Measurements from ENCODE around the gene METTL26. TPM values are rescaled to one million over a fixed set of nuclear protein-coding genes. Genes with fewer than 3 reads are reported as not detected.
A peak's percentile ranks its signal among the peaks of the same experiment; 100 is the strongest.

The METTL26 gene
- total and polyA plus RNA-seq, 10 of the 15 experiments (the other 5 are each of a cell fraction or from before 2014, with no cell fraction given): 5.4 to 163 (median 79.3) TPM

GRCh38 chr16:636206-637080 lies at the start of gene METTL26 (continued):
- TF ChIP-seq, protein P1, sequence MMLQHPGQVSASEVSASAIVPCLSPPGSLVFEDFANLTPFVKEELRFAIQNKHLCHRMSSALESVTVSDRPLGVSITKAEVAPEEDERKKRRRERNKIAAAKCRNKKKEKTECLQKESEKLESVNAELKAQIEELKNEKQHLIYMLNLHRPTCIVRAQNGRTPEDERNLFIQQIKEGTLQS (IDR thresholded peaks at IDR 0.05; ENCODE audit: borderline replicate concordance, extremely low read depth, low read depth, low read length): no peak
- peak; percentile 35 for TF ChIP-seq RUNX3 (IDR thresholded peaks at IDR 0.05; ENCODE audit: low read length)
- no peak for TF ChIP-seq MTA3 (IDR thresholded peaks at IDR 0.05; ENCODE audit: borderline replicate concordance, low read length)
- TF ChIP-seq ZZZ3 (IDR thresholded peaks at IDR 0.05; ENCODE audit: control insufficient read depth, insufficient read length, low read depth): no peak
- TF ChIP-seq NR2F1 (conservative IDR thresholded peaks at IDR 0.05): peak; percentile 61
- peak; percentile 96 to 99 for TF ChIP-seq BHLHE40 (IDR thresholded peaks at IDR 0.05; ENCODE audit: borderline replicate concordance in 1 of 2, low read depth in 2 of 2, low read length in 1 of 2)
- TF ChIP-seq MEF2B (IDR thresholded peaks at IDR 0.05; ENCODE audit: partially characterized antibody, poor library complexity, severe bottlenecking): no peak
- peak; percentile 90 for TF ChIP-seq SIN3A (IDR thresholded peaks at IDR 0.05; ENCODE audit: low read depth, low read length)
- no peak for TF ChIP-seq POLR2AphosphoS2 (IDR thresholded peaks at IDR 0.05; ENCODE audit: low read depth, low read length)
- TF ChIP-seq REST (IDR thresholded peaks at IDR 0.05; ENCODE audit: low read depth, low read length): no peak
- TF ChIP-seq, protein P2, sequence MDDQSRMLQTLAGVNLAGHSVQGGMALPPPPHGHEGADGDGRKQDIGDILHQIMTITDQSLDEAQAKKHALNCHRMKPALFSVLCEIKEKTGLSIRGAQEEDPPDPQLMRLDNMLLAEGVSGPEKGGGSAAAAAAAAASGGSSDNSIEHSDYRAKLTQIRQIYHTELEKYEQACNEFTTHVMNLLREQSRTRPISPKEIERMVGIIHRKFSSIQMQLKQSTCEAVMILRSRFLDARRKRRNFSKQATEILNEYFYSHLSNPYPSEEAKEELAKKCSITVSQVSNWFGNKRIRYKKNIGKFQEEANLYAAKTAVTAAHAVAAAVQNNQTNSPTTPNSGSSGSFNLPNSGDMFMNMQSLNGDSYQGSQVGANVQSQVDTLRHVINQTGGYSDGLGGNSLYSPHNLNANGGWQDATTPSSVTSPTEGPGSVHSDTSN (IDR thresholded peaks at IDR 0.05; ENCODE audit: insufficient replicate concordance, low read depth, low read length): no peak
- no peak for TF ChIP-seq YBX1 (IDR thresholded peaks at IDR 0.05)
- TF ChIP-seq, protein P3, sequence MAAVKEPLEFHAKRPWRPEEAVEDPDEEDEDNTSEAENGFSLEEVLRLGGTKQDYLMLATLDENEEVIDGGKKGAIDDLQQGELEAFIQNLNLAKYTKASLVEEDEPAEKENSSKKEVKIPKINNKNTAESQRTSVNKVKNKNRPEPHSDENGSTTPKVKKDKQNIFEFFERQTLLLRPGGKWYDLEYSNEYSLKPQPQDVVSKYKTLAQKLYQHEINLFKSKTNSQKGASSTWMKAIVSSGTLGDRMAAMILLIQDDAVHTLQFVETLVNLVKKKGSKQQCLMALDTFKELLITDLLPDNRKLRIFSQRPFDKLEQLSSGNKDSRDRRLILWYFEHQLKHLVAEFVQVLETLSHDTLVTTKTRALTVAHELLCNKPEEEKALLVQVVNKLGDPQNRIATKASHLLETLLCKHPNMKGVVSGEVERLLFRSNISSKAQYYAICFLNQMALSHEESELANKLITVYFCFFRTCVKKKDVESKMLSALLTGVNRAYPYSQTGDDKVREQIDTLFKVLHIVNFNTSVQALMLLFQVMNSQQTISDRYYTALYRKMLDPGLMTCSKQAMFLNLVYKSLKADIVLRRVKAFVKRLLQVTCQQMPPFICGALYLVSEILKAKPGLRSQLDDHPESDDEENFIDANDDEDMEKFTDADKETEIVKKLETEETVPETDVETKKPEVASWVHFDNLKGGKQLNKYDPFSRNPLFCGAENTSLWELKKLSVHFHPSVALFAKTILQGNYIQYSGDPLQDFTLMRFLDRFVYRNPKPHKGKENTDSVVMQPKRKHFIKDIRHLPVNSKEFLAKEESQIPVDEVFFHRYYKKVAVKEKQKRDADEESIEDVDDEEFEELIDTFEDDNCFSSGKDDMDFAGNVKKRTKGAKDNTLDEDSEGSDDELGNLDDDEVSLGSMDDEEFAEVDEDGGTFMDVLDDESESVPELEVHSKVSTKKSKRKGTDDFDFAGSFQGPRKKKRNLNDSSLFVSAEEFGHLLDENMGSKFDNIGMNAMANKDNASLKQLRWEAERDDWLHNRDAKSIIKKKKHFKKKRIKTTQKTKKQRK (IDR thresholded peaks at IDR 0.05; ENCODE audit: low read depth, low read length): no peak
- no peak for TF ChIP-seq KDM1A (IDR thresholded peaks at IDR 0.05; ENCODE audit: borderline replicate concordance)
- TF ChIP-seq, protein P4, sequence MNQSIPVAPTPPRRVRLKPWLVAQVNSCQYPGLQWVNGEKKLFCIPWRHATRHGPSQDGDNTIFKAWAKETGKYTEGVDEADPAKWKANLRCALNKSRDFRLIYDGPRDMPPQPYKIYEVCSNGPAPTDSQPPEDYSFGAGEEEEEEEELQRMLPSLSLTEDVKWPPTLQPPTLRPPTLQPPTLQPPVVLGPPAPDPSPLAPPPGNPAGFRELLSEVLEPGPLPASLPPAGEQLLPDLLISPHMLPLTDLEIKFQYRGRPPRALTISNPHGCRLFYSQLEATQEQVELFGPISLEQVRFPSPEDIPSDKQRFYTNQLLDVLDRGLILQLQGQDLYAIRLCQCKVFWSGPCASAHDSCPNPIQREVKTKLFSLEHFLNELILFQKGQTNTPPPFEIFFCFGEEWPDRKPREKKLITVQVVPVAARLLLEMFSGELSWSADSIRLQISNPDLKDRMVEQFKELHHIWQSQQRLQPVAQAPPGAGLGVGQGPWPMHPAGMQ (IDR thresholded peaks at IDR 0.05; ENCODE audit: borderline replicate concordance): peak; percentile 65; the same call in 1 of the 2 replicates
- peak; percentile 100 for TF ChIP-seq ZNF24 (IDR thresholded peaks at IDR 0.05)
- TF ChIP-seq, protein P5, sequence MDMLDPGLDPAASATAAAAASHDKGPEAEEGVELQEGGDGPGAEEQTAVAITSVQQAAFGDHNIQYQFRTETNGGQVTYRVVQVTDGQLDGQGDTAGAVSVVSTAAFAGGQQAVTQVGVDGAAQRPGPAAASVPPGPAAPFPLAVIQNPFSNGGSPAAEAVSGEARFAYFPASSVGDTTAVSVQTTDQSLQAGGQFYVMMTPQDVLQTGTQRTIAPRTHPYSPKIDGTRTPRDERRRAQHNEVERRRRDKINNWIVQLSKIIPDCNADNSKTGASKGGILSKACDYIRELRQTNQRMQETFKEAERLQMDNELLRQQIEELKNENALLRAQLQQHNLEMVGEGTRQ (IDR thresholded peaks at IDR 0.05; ENCODE audit: borderline replicate concordance, low read depth, low read length): no peak
- no peak; the same call in 1 of the 2 replicates for TF ChIP-seq TCF7 (IDR thresholded peaks at IDR 0.05; ENCODE audit: borderline replicate concordance)

Data from GM12878 (cell line).